GM12891 (cell line): ENCODE results near the gene CPEB2. TPM values are rescaled to one million over a fixed set of nuclear protein-coding genes. Genes with fewer than 3 reads are reported as not detected.

Experiments
- DNase-seq: peaks from one replicate; pipeline ENCODE4 v3.0.0; 2011; ENCODE audit warnings: low spot score; ENCODE audit not compliant: insufficient read length
- FAIRE-seq: peaks from 2 replicates; lab custom pipeline; 2011; peaks lifted over from hg19 to GRCh38; lab: Jason Lieb, UNC
- PAX5 ChIP-seq: IDR thresholded peaks from 2 replicates; pipeline ENCODE4 v1.6.1; 2011; ENCODE audit warnings: low read length, moderate library complexity, mild to moderate bottlenecking; ENCODE audit not compliant: insufficient read depth, severe bottlenecking
- POLR2A ChIP-seq: IDR thresholded peaks from 2 replicates; pipeline ENCODE4 v1.6.1; 2011; ENCODE audit warnings: low read depth, low read length, control low read depth
- POLR2AphosphoS5 ChIP-seq: IDR thresholded peaks from 2 replicates; pipeline ENCODE4 v1.6.1; 2011; ENCODE audit warnings: low read depth, low read length, control low read depth
- POU2F2 ChIP-seq: IDR thresholded peaks from 2 replicates; pipeline ENCODE4 v1.6.1; 2011; ENCODE audit warnings: low read depth, mild to moderate bottlenecking, control low read depth, low read length, moderate library complexity
- SPI1 ChIP-seq: IDR thresholded peaks from 2 replicates; pipeline ENCODE4 v1.6.1; 2011; ENCODE audit warnings: low read depth, low read length, control low read depth
- TAF1 ChIP-seq: IDR thresholded peaks from 2 replicates; pipeline ENCODE4 v1.6.1; 2011; ENCODE audit warnings: low read depth, low read length, control low read depth
- polyA plus RNA-seq: library from polyadenylated mRNA; unstranded; fragments of >200 nt; gene quantifications from one replicate; pipeline ENCODE4 v1.2.1, GENCODE V29; 2012; ENCODE audit warnings: low read depth, missing spikeins, inconsistent platforms; ENCODE audit not compliant: missing spikeins

The CPEB2 gene
- 2.2 TPM for polyA plus RNA-seq

GRCh38 chr4:15001869-15002658 lies at the start of gene CPEB2:
Gene CPEB2 (plus strand): TSS chr4:15002481. CDS start chr4:15002674, 193 bp downstream.
- peak; percentile 42; the same call in 1 of the 2 replicates for TF ChIP-seq SPI1
- TF ChIP-seq PAX5: no peak
- peak; percentile 93 for TF ChIP-seq POU2F2
- TF ChIP-seq POLR2AphosphoS5: peak; percentile 97
- peak; percentile 40; the same call in 1 of the 2 replicates for TF ChIP-seq TAF1
- peak; percentile 96 for TF ChIP-seq POLR2A
- DNase-seq: peak; percentile 76
- FAIRE-seq: peak; percentile 100

- FAIRE-seq (no peak), DNase-seq (no peak)
- no peak for TF ChIP-seq PAX5
- no peak for TF ChIP-seq TAF1
- TF ChIP-seq POLR2AphosphoS5: no peak
- no peak for TF ChIP-seq SPI1
- TF ChIP-seq POLR2A: no peak
- TF ChIP-seq POU2F2: no peak
These were observed 43.8 kb upstream of the CPEB2 start for GRCh38 chr4:14958436-14958835.

GRCh38 chr4:14961292-14961691 lies 41.0 kb upstream of the CPEB2 start:
- no peak for FAIRE-seq
- TF ChIP-seq POU2F2: no peak
- no peak for TF ChIP-seq POLR2AphosphoS5
- TF ChIP-seq PAX5: no peak
- TF ChIP-seq POLR2A: no peak
- TF ChIP-seq TAF1: no peak
- TF ChIP-seq SPI1: no peak
- DNase-seq: no peak

GRCh38 chr4:14965071-14965470 lies 37.2 kb upstream of the CPEB2 start:
- DNase-seq: no peak
- FAIRE-seq: no peak
- no peak for TF ChIP-seq POLR2AphosphoS5
- no peak for TF ChIP-seq SPI1
- TF ChIP-seq TAF1: no peak
- no peak for TF ChIP-seq POLR2A
- TF ChIP-seq POU2F2: no peak
- no peak for TF ChIP-seq PAX5

- DNase-seq: no peak
- FAIRE-seq: no peak
- no peak for TF ChIP-seq SPI1
- no peak for TF ChIP-seq PAX5
These were observed 34.3 kb upstream of the CPEB2 start for GRCh38 chr4:14967982-14968381.

GRCh38 chr4:14977830-14978229 lies 24.5 kb upstream of the CPEB2 start:
- DNase-seq (no peak), FAIRE-seq (no peak)

GRCh38 chr4:14984448-14984847 lies 17.8 kb upstream of the CPEB2 start:
- FAIRE-seq (no peak), DNase-seq (no peak)
- TF ChIP-seq TAF1 (no peak), POU2F2 (no peak), SPI1 (no peak), PAX5 (no peak), POLR2AphosphoS5 (no peak), POLR2A (no peak)

More at GRCh38 chr4:14977830-14978229, 24.5 kb upstream of the CPEB2 start:
- TF ChIP-seq POU2F2 (no peak), POLR2AphosphoS5 (no peak), SPI1 (no peak), TAF1 (no peak), PAX5 (no peak), POLR2A (no peak)

GRCh38 chr4:14985161-14985560 lies 17.1 kb upstream of the CPEB2 start:
- TF ChIP-seq PAX5 (no peak), SPI1 (no peak), POLR2AphosphoS5 (no peak), POU2F2 (no peak), TAF1 (no peak), POLR2A (no peak)
- no peak for DNase-seq
- FAIRE-seq: no peak

GRCh38 chr4:14985843-14986242 lies 16.4 kb upstream of the CPEB2 start:
- DNase-seq (no peak), FAIRE-seq (no peak)
- TF ChIP-seq POLR2AphosphoS5 (no peak), PAX5 (no peak), SPI1 (no peak), TAF1 (no peak), POU2F2 (no peak)

- FAIRE-seq (no peak), DNase-seq (no peak)
- TF ChIP-seq SPI1: no peak
- no peak for TF ChIP-seq POLR2A
- no peak for TF ChIP-seq TAF1
These were observed 15.2 kb upstream of the CPEB2 start for GRCh38 chr4:14987054-14987453.
